ENCODE data around the gene CWC27. TPM values are rescaled to one million over a fixed set of nuclear protein-coding genes. Genes with fewer than 3 reads are reported as not detected.

Gene CWC27
- 34.2 TPM for polyA plus RNA-seq (2013, experiment 1 of 2)
- 43.5 TPM for polyA plus RNA-seq (2013, experiment 2 of 2)

GRCh38 chr5:64768358-64769312 lies at the start of gene CWC27, which contains the start of gene SREK1IP1:
Gene CWC27 (plus strand): TSS chr5:64768930. CDS start chr5:64769147, 217 bp downstream.
Gene SREK1IP1 (minus strand): TSS chr5:64768691. CDS start chr5:64768517, 174 bp downstream.
- WGBS, 2 experiments (ENCODE audit: insufficient coverage in 2 of 2), result 0% methylated on average over 32 to 34 of the region's 48 CpGs
- Histone ChIP-seq H3K36me3 (ENCODE audit: control insufficient read depth, insufficient read depth, low read length) (peaks cover 27% of the 10 kb centered on the region), H3K4me3 (ENCODE audit: extremely low read depth, insufficient read depth, low read length, poor library complexity, severe bottlenecking) (peak within 1 kb of the TSS; percentile 86), H3K4me1 (ENCODE audit: control insufficient read depth, insufficient read depth, low read length, poor library complexity, severe bottlenecking) (peaks cover 11% of the 10 kb centered on the region), H3K27ac (ENCODE audit: low read depth, low read length, severe bottlenecking) (peak within 1 kb of the TSS; percentile 88), H3K9me3 (ENCODE audit: control insufficient read depth, low read length) (no peaks in the 10 kb centered on the region)

GRCh38 chr5:64722588-64722987 lies 46.1 kb upstream of the CWC27 start:
- Histone ChIP-seq H3K27ac (ENCODE audit: low read depth, low read length, severe bottlenecking) (no peak overlapping the region), H3K36me3 (ENCODE audit: control insufficient read depth, insufficient read depth, low read length) (peaks cover 34% of the 10 kb centered on the region), H3K4me1 (ENCODE audit: control insufficient read depth, insufficient read depth, low read length, poor library complexity, severe bottlenecking) (no peaks in the 10 kb centered on the region), H3K9me3 (ENCODE audit: control insufficient read depth, low read length) (no peaks in the 10 kb centered on the region), H3K4me3 (ENCODE audit: extremely low read depth, insufficient read depth, low read length, poor library complexity, severe bottlenecking) (no peak overlapping the region)
- 91 to 97% methylated on average over 1 to 3 of the region's 3 CpGs for WGBS, 2 experiments (ENCODE audit: insufficient coverage in 2 of 2)

- no peaks in the 10 kb centered on the region for H3K4me1 ChIP-seq (ENCODE audit: control insufficient read depth, insufficient read depth, low read length, poor library complexity, severe bottlenecking)
- no peak overlapping the region for H3K27ac ChIP-seq (ENCODE audit: low read depth, low read length, severe bottlenecking)
- WGBS, 2 experiments (ENCODE audit: insufficient coverage in 2 of 2), result no CpG with 5 or more reads among the region's 2 CpGs
- H3K9me3 ChIP-seq (ENCODE audit: control insufficient read depth, low read length), result no peaks in the 10 kb centered on the region
- no peak overlapping the region for H3K4me3 ChIP-seq (ENCODE audit: extremely low read depth, insufficient read depth, low read length, poor library complexity, severe bottlenecking)
- peaks cover 62% of the 10 kb centered on the region for H3K36me3 ChIP-seq (ENCODE audit: control insufficient read depth, insufficient read depth, low read length)
Measured at GRCh38 chr5:64727150-64727549, 41.6 kb upstream of the CWC27 start.

GRCh38 chr5:64742411-64742810 lies 26.3 kb upstream of the CWC27 start:
- no peak overlapping the region for H3K4me3 ChIP-seq (ENCODE audit: extremely low read depth, insufficient read depth, low read length, poor library complexity, severe bottlenecking)
- no peak overlapping the region for H3K27ac ChIP-seq (ENCODE audit: low read depth, low read length, severe bottlenecking)
- H3K9me3 ChIP-seq (ENCODE audit: control insufficient read depth, low read length), result no peaks in the 10 kb centered on the region
- no CpG with 5 or more reads among the region's 1 CpG for WGBS, 2 experiments (ENCODE audit: insufficient coverage in 2 of 2)
- H3K36me3 ChIP-seq (ENCODE audit: control insufficient read depth, insufficient read depth, low read length), result peaks cover 44% of the 10 kb centered on the region
- H3K4me1 ChIP-seq (ENCODE audit: control insufficient read depth, insufficient read depth, low read length, poor library complexity, severe bottlenecking), result no peaks in the 10 kb centered on the region

GRCh38 chr5:64742821-64743220 lies 25.9 kb upstream of the CWC27 start:
- Histone ChIP-seq H3K27ac (ENCODE audit: low read depth, low read length, severe bottlenecking) (no peak overlapping the region), H3K9me3 (ENCODE audit: control insufficient read depth, low read length) (no peaks in the 10 kb centered on the region), H3K36me3 (ENCODE audit: control insufficient read depth, insufficient read depth, low read length) (peaks cover 43% of the 10 kb centered on the region), H3K4me1 (ENCODE audit: control insufficient read depth, insufficient read depth, low read length, poor library complexity, severe bottlenecking) (no peaks in the 10 kb centered on the region), H3K4me3 (ENCODE audit: extremely low read depth, insufficient read depth, low read length, poor library complexity, severe bottlenecking) (no peak overlapping the region)

GRCh38 chr5:64744914-64745313 lies 23.8 kb upstream of the CWC27 start:
- H3K4me3 ChIP-seq (ENCODE audit: extremely low read depth, insufficient read depth, low read length, poor library complexity, severe bottlenecking), result no peak overlapping the region
- no peak overlapping the region for H3K27ac ChIP-seq (ENCODE audit: low read depth, low read length, severe bottlenecking)
- H3K4me1 ChIP-seq (ENCODE audit: control insufficient read depth, insufficient read depth, low read length, poor library complexity, severe bottlenecking), result no peaks in the 10 kb centered on the region
- H3K36me3 ChIP-seq (ENCODE audit: control insufficient read depth, insufficient read depth, low read length), result peaks cover 22% of the 10 kb centered on the region
- WGBS, 2 experiments (ENCODE audit: insufficient coverage in 2 of 2), result 83 to 100% methylated on average over 1 of the region's 1 CpG
- H3K9me3 ChIP-seq (ENCODE audit: control insufficient read depth, low read length), result no peaks in the 10 kb centered on the region

GRCh38 chr5:64746446-64746845 lies 22.3 kb upstream of the CWC27 start:
- Histone ChIP-seq H3K4me3 (ENCODE audit: extremely low read depth, insufficient read depth, low read length, poor library complexity, severe bottlenecking) (no peak overlapping the region), H3K27ac (ENCODE audit: low read depth, low read length, severe bottlenecking) (no peak overlapping the region), H3K36me3 (ENCODE audit: control insufficient read depth, insufficient read depth, low read length) (peaks cover 18% of the 10 kb centered on the region), H3K9me3 (ENCODE audit: control insufficient read depth, low read length) (no peaks in the 10 kb centered on the region), H3K4me1 (ENCODE audit: control insufficient read depth, insufficient read depth, low read length, poor library complexity, severe bottlenecking) (no peaks in the 10 kb centered on the region)
- 100% methylated on average over 1 of the region's 1 CpG for WGBS, 2 experiments (ENCODE audit: insufficient coverage in 2 of 2)

- 58 to 100% methylated on average over 1 to 2 of the region's 4 CpGs for WGBS, 2 experiments (ENCODE audit: insufficient coverage in 2 of 2)
- Histone ChIP-seq H3K36me3 (ENCODE audit: control insufficient read depth, insufficient read depth, low read length) (peaks cover 28% of the 10 kb centered on the region), H3K9me3 (ENCODE audit: control insufficient read depth, low read length) (no peaks in the 10 kb centered on the region), H3K4me3 (ENCODE audit: extremely low read depth, insufficient read depth, low read length, poor library complexity, severe bottlenecking) (no peak overlapping the region), H3K27ac (ENCODE audit: low read depth, low read length, severe bottlenecking) (no peak overlapping the region), H3K4me1 (ENCODE audit: control insufficient read depth, insufficient read depth, low read length, poor library complexity, severe bottlenecking) (no peaks in the 10 kb centered on the region)
Measured at GRCh38 chr5:64749385-64749784, 19.3 kb upstream of the CWC27 start.

- Histone ChIP-seq H3K27ac (ENCODE audit: low read depth, low read length, severe bottlenecking) (no peak overlapping the region), H3K36me3 (ENCODE audit: control insufficient read depth, insufficient read depth, low read length) (peaks cover 33% of the 10 kb centered on the region), H3K4me1 (ENCODE audit: control insufficient read depth, insufficient read depth, low read length, poor library complexity, severe bottlenecking) (no peaks in the 10 kb centered on the region)
Measured at GRCh38 chr5:64754066-64754465, 14.7 kb upstream of the CWC27 start.

GRCh38 chr5:64758901-64759300 lies 9.8 kb upstream of the CWC27 start:
- peaks cover 35% of the 10 kb centered on the region for H3K36me3 ChIP-seq (ENCODE audit: control insufficient read depth, insufficient read depth, low read length)
- H3K27ac ChIP-seq (ENCODE audit: low read depth, low read length, severe bottlenecking), result no peak overlapping the region
- H3K9me3 ChIP-seq (ENCODE audit: control insufficient read depth, low read length), result no peaks in the 10 kb centered on the region
- H3K4me1 ChIP-seq (ENCODE audit: control insufficient read depth, insufficient read depth, low read length, poor library complexity, severe bottlenecking), result peaks cover 8% of the 10 kb centered on the region
- no peak overlapping the region for H3K4me3 ChIP-seq (ENCODE audit: extremely low read depth, insufficient read depth, low read length, poor library complexity, severe bottlenecking)
- WGBS, 2 experiments (ENCODE audit: insufficient coverage in 2 of 2), result 82 to 100% methylated on average over 1 to 3 of the region's 3 CpGs

More at GRCh38 chr5:64754066-64754465, 14.7 kb upstream of the CWC27 start:
- 80% methylated on average over 1 of the region's 2 CpGs; no CpG with 5 or more reads in 1 of the 2 experiments for WGBS, 2 experiments (ENCODE audit: insufficient coverage in 2 of 2)
- Histone ChIP-seq H3K4me3 (ENCODE audit: extremely low read depth, insufficient read depth, low read length, poor library complexity, severe bottlenecking) (no peak overlapping the region), H3K9me3 (ENCODE audit: control insufficient read depth, low read length) (no peaks in the 10 kb centered on the region)
